GM19240 (cell line): Measurements from ENCODE around the gene DENND10.
A peak's percentile ranks its signal among the peaks of the same experiment; 100 is the strongest.
"Not testable (repeated sequence)": the region's sequence is repeated elsewhere in the genome, so short reads cannot be mapped to it uniquely, and the experiment has no call there.

Experiments
- DNase-seq: peaks from one replicate; pipeline ENCODE4 v3.0.0; 2011; ENCODE audit warnings: low spot score; ENCODE audit not compliant: insufficient read length

The DENND10 gene

GRCh38 chr10:119103903-119104653 is at the start of gene DENND10:
TSS of gene DENND10 (plus strand) at chr10:119104113. CDS start at chr10:119104143, 30 bp downstream.
- DNase-seq, result peak; percentile 65

GRCh38 chr10:119055472-119055871 is 48.4 kb upstream of the DENND10 start:
- DNase-seq, result no peak

GRCh38 chr10:119058010-119058409 is 45.9 kb upstream of the DENND10 start:
- no peak for DNase-seq

GRCh38 chr10:119059557-119059956 is 44.4 kb upstream of the DENND10 start:
- DNase-seq, result no peak

GRCh38 chr10:119060107-119060506 is 43.8 kb upstream of the DENND10 start:
- no peak for DNase-seq

- no peak for DNase-seq
Observed at GRCh38 chr10:119061352-119061751, 42.6 kb upstream of the DENND10 start.

GRCh38 chr10:119061926-119062325 is 42.0 kb upstream of the DENND10 start:
- no peak for DNase-seq

GRCh38 chr10:119070395-119071165 is 33.3 kb upstream of the DENND10 start:
- DNase-seq, result no peak

- DNase-seq, result no peak
Observed at GRCh38 chr10:119073584-119073983, 30.3 kb upstream of the DENND10 start.

- no peak for DNase-seq
Observed at GRCh38 chr10:119078422-119079179, 25.3 kb upstream of the DENND10 start.

- DNase-seq, result peak; percentile 52
Observed at GRCh38 chr10:119079599-119080520, 24.1 kb upstream of the DENND10 start.

GRCh38 chr10:119080521-119081259 is 23.2 kb upstream of the DENND10 start, which contains the start of gene EIF3A:
TSS of gene EIF3A (minus strand) at chr10:119080817. CDS start at chr10:119080676, 141 bp downstream.
- peak; percentile 82 for DNase-seq

- DNase-seq, result no peak
Observed at GRCh38 chr10:119084896-119085295, 19.0 kb upstream of the DENND10 start.

GRCh38 chr10:119087271-119087882 is 16.5 kb upstream of the DENND10 start:
- DNase-seq, result no peak

- no peak for DNase-seq
Observed at GRCh38 chr10:119090026-119090795, 13.7 kb upstream of the DENND10 start.

GRCh38 chr10:119090968-119091367 is 12.9 kb upstream of the DENND10 start:
- DNase-seq, result no peak

GRCh38 chr10:119095640-119096039 is 8.3 kb upstream of the DENND10 start:
- DNase-seq, result no peak

GRCh38 chr10:119096641-119097415 is 7.1 kb upstream of the DENND10 start:
- DNase-seq, result not testable (repeated sequence)
